GM19395 (cell line): ENCODE results near the gene MATK.
"Not testable (repeated sequence)": the region's sequence is repeated elsewhere in the genome, so short reads cannot be mapped to it uniquely, and the experiment has no call there.

Experiments
- ATAC-seq: cut with Tn5 transposase; IDR thresholded peaks from one replicate; pipeline ENCODE4 v1.9.1; 2021; ENCODE audit warnings: mild to moderate bottlenecking, moderate library complexity; ENCODE audit not compliant: unreplicated experiment

The MATK gene

DNA sequence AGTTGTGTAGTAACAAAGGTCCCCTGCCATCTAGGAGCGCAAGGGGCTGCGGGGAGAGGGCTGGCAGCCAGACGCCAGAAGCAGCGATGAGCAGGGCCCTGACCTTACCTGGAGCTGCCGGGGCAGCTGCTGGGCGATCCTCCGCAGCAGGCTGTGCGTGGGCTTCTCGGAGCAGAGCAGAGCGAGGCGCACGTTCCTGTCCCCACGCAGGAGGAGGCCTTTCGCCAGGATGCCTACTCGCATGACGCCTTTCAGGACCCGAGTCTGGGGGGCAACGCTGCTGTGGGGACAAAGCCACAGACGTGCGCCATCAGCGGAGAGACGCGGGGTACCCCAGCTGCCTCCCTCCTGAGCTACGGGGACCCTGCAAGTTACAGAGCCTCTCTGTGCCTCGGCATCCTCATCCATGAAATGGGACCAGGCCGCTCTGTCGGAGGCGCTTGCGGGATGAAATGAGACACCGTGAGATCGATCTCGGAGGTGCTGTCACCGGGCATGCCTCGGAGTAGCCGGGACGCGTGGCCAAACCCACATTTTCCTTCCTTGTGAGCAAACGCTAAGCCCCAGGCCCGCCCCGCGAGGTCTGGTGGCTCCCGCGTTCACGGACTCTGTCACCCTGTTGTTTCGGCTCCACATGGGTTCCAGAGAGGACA, 30.5 kb upstream of the MATK start:
- no peak for ATAC-seq

DNA sequence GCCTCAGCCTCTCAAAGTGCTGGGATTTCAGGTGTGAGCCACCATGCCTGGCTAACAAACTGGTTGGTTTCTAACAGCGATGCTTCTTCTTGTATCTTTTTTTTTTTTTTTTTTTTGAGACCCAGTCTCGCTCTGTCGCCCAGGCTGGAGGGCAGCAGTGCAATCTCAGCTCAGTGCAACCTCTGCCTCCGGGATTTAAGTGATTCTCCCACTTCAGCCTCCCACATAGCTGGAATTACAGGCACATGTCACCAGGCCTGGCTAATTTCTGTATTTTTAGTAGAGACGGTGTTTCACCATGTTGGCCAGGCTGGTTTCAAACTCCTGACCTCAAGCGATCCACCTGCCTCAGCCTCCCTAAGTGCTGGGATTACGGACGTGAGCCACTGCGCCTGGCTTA, 30.0 kb upstream of the MATK start:
- not testable (repeated sequence) for ATAC-seq

DNA sequence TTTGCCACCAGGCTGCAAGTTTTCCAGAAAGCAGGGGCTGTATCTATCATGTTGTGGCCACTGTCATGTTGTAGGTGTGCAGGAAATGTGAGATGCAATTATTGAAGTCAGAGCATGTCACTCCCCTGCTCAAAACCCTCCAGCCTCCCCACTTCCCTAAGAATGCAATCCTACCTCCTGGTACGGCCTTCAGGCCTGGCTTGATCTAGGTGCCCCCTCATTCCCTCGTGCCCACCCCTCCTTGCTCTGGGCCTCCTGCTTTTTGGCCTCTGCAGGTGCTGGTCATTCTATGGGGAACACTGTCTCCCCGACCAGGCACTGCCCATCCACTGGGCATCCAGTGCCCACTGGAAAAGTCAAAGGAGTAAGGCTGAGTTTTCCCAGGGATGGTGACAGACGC, 28.5 kb upstream of the MATK start:
- no peak for ATAC-seq

DNA sequence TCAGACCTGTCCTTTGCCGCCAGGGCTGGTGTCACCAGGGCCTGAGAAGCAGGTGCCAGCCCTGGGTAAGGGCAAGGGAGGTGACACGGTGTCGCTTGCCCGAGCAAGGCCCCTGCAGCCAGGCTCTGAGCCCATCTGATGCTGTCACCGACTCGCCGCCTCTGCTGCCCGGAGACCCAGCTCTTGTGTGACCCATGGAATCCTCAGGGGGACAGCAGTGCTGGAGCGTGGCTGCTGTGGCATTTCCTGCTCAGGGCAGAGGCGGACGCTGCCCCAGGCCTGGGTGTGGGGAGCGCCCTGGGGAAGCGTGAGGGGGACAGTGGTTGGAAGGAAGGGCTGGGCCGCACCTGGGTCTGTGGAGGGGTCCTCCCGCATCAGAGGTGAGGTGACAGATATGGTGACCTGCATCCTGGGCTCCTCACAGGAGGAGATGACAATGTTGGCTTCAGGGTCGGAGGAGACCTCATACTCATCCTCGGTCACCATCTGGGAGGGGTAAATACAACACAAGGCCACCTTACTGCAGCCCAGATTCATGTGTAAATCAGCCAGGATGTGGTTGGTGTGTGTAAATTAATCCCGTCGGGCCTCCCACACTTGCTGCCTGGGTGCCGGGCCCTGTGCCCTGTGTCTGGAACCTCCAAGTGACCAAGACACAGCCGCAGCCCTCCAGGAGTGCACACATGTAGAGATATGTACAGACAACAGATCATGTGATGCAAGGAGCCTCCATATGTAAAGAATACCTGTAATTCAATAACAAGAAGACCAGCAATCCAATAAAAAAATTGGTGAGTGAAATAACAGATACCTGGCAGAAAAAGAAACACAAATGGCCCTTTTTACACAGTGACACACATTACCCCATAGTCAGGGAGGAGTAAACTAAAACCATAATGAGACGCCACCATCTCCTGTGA, 27.6 kb upstream of the MATK start:
- no peak for ATAC-seq

DNA sequence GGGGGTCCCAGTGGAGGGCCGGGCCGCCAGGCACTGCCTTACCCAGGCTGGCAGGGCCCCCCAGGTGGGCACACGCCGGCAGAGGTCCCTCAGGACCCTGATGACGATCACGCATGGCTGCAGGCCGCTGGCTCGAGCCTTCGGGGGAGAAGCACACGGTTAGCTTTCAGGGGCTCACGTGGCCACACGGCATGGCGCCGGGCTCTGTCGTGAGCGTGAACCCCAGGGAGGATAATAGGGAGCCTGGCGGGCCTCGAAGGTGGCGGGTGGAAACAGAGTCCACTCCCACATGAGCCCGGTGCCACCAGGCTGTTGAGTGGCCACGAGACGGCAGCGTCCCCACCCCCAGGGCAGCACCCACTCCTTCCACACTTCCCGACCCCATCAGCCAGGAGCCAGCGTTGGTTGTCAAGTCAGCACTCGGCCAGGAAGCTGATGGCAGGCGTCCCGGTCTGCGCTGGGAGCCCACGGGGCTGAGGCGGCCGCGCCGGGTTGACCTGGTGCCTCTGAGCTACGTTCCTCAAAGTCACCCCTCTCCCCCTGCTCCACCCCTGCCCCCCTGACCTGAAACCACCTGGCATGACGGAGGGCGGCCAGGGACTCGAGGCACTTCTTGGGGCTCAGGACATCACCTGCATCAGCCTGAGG, 24.7 kb upstream of the MATK start:
- ATAC-seq = no peak

DNA sequence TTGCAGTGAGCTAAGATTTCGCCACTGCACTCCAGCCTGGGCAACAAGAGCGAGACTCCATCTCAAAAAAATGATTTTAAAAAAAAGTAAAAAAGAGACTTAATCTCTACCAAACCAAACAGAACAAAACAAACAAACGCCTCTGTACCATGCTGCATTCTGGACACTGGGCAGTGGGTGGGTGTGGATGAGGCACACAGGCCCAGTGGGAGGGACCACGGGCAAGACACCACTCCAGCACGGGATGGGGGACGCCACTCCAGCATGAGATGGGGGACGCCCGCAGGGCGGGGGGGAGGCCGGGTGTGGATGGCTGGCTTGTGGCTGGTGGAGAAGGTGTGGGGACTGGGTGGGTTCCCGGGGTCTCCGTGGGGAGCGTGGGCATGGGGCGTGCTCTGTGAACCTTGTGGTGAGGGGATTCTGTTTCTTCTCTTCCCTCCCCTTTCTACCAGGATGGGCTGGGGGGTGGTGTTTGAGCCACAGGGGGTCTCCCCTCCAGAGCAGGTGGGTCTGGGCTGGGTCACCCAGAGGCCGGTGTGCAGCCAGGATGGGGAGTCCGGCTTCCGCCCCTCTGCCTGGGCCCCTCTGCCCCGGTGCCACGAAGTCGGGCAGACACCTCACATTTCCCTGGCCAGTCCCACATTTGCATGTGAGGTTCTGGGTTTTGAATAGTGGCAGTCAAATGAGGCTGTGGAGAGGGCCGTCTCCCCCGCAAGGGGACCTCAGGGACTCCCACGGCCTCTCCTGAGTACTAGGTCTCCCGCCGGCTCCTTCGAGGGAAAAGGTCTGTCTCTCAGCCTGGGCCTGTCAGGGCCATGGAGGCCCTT, 23.9 kb upstream of the MATK start:
- no peak for ATAC-seq

DNA sequence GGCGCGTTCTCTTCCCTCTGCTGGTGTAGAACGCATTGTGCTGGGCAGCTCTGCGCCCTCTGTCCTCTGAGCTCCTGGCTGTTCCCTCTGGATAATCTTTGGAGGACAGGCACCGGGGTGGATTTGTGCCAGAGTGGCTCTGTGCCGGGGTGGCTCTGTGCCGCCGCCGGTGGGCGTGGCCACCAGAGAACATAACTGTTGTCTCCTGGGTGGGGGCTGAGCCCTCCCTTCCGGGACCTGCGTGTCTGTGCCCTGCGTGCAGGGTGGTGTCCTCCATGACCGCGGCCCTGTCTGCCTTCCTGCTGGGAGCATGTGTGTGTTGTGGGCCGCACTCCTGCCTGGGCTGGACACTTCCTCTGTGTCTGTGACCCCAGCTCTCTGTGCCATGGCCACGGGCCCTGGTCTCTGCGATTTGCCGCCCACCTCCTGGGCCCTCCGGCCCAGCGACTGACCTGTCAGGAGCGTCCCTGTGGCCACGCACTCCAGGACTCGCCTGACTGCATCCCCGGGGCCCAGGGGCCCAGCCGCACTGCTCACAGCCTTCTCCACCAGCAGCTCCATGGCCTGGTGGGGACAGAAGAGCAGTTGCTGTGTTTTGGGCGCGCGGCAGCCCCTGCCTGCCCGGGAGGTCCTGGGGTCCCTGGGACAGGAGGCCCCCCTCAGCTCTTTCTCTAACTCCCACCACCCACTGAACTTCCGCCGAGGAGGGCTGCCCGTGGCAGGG, 22.4 kb upstream of the MATK start:
- ATAC-seq = no peak

DNA sequence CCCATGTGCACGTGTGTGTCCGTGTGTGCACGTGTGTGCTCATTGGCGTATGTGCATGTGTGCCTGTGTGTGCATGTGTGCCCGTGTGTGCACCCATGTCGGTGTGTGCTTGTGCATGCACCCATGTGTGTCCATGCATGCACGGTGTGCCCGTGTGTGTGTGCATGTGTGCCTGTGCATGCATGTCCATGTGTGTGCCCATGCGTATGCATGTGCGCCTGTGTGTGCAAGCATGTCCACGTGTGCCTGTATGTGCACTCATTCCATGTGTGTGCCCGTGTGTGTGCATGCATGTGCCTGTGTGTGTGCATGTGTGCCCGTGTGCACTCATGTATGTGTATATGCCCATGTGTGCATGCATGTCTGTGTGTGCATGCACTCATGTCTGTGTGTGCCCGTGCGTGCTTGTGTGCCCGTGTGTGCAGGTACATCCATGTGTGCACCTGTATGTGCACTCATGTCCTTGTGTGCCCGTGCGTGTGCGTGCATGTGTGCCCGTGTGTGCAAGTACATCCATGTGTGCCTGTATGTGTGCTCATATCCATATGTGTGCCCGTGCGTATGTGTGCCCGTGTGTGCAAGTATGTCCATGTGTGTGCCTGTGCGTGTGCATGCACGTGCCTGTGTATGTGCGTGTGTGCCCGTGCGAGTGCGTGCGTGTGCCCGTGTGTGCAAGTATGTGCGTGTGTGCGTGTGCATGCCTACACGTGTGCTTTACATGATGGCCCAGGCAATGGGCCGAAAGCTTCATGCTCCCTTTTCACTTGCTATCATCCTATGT, 21.6 kb upstream of the MATK start:
- no peak for ATAC-seq

DNA sequence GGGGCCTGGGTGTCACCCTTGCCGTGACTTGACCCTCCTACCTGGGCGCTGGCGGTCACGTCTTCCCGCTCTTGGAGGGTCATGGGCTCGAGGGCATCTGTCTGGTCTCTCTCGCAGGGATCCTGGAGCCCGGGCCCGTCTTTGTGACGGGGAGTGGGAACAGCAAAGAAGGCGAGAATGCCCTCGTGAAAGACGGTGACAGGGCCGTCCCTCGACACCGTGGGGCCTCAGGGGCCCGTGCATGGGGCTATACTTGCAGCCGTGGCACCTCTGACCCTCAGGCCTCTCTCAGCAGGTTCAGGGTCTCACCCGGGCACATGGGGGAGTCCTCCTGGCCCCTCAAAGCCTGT, 20.9 kb upstream of the MATK start:
- no peak for ATAC-seq

DNA sequence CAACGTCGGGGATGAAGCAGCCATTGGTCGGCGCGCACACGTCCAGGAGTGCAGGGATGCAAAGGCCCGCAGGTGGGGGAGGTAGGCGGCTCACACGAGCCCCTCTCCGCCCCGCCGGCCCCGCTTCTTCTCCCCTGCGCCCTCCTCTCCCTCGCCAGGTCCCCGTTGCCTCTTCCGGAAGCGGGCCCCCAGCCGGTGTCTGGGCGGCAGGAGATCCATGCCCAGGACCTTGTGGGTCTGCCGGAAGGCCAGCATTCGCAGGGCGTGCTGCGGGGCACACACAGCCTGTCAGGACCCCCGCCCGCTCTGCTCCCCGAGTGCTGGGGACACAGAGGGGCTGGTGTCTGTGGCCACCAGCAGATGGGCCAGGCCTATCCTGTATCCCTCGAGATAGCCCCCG, 19.7 kb upstream of the MATK start:
- ATAC-seq = no peak

DNA sequence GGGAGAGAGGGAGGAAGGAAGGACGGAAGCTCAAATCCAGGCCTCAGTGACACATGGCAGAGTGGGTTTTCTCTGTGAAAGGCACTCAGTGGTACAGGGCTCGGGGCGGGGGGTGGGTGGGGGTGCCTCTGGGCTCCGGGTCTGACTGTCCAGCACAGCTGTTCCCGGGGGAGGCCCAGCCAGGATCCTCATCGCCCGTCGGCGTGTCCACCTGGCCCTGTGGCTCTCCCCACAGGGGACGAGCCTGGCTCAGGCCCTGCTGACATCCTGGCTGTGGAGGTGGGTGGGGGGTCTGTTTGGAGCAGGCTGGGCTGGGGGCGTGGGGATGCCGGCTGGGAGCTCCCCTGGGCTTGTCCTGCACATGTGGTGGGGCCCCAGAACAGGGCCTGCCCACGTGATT, 18.2 kb upstream of the MATK start:
- ATAC-seq = no peak

DNA sequence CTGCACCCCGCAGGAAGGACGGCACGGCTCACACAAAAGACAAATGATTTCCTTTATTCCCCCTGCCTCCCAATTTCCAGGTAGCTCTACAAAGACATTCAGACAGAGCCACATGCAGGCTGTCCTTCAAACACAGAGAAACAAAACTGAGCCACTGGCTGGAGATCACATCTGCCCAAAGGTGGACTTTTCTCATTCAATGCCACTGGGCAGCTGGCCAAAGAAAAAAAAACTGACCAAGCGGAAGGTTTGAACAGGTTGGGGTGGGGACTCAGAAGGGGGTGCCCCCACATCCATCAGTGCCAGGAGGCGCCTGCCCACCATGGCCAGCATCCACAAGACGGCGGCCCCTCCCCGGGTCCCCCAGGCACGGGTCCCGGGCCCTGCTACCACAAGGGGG, 17.8 kb upstream of the MATK start:
- ATAC-seq = no peak

DNA sequence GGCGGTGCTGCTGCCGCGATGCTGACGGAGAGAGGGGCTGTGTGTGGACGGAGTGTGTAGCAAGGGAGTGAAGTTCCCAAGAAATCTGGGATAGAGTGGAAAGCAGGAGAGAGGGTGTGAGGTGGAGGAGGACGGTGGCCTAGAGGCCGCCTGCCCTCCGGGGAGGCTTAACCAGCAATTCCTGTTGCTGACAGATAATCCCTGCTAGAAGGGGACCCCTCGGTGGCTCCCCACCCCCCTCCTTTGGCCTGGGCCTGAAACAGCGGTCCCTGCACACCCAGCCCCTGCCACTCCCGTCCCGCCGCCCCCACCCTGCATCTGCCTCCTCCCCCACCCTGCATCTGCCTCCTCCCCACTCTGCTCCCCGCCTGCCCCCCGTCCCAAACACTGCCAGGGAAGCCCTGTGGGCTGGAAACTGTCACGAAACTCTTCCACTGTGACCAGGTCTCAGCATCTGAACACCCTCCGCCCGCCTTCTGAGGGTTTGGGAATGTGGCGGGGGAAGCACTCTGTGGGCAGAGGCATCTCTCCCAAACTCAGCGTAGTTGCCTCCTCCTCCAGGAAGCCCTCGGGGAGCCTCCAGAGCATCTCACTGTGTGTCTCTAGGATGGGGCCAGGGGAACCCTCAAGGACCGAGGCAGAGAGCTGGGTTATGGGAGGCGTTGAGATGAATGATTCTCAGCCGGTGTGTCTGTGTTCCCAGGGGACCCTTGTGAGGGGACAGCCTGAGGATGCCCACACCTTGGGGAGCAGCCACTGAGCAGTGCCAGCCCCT, 17.1 kb upstream of the MATK start:
- ATAC-seq = no peak

DNA sequence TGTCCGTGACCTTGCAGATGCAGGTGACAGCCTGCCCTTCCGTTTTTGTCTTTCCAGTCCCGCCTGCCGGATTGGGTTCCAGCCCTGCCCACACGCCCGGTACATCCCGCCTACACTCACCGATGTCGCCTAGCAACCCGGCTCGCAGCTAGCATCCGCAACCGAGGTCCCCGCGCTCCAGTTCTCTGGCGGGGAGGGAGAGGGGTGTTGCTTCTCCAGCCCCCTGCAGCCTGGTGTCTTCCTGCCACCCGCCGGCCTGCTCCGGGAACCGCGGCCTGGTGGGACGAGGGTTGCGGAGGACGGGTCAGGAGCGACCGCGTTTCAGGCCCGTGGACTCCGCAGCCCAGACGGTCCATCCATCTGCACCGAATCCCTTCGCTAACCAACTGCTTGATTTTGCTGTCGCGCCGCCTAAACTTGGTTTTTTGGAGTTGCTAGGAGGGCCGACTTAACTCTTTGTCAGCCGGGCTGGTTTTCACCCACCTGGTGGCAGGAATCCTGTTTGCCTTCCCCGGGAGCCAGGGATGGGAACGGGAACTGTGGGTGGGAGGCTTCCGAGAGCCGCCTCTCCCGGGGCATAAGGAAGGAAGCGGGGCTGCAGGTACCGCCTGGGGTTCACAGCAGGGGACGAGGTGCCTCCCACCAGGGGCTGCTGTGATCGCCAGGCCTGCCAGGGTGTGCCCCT, 15.4 kb upstream of the MATK start:
- no peak for ATAC-seq

DNA sequence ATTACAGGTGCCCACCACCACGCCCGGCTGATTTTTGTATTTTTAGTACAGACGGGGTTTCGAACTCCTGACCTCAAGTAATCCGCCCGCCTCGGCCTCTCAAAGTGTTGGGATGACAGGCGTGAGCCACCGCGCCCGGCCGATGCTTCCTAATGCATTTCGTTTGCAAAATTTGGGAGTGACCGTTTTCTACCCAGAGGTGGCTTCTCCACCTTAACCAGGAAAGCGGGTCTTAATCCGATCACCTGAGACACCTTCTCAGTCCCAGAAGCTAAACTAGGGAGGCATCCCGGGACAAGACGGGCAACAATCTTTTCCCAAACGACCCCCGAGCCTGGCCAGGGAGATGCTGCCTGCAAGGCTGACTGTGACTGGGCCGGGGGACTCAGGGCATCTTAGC, 14.8 kb upstream of the MATK start:
- ATAC-seq = no peak

DNA sequence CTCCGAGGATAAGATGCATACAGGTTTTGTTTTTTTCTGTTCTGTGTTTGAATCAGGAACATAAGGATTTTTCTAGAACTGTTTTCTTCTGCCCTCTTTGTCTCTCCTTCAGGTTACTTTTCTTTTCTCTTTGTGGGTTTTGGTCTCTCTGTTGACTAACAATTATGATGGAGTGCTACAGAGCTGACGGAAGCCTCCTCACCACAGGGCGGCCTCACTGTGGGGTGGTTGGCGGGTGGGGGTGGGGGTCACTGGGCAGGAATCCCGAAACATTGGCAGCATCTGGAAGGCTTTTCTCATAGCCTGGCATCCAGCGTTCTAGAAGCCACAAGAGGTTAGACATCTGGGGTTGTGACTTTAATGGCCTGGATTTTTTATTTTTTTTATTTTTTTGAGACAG, 12.0 kb upstream of the MATK start:
- no peak for ATAC-seq

DNA sequence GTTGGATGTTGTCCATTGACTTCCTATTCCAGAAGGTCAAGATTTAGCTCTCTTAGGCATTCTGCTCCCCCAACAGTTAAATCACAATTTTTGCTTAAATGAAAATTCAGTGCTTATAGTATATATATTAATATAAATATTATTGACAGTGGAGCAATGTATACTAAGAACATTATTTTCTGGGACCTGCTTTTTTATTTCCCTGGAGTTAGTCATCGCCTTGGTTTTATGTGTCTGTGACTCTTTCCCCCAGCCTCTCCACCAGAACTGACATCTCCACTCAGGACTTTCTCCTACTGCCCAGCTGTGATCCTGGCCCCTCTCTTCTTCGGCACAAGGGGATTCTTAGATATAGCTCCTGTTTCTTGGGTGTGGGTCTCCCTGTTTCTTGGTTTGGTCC, 10.2 kb upstream of the MATK start:
- ATAC-seq = no peak

DNA sequence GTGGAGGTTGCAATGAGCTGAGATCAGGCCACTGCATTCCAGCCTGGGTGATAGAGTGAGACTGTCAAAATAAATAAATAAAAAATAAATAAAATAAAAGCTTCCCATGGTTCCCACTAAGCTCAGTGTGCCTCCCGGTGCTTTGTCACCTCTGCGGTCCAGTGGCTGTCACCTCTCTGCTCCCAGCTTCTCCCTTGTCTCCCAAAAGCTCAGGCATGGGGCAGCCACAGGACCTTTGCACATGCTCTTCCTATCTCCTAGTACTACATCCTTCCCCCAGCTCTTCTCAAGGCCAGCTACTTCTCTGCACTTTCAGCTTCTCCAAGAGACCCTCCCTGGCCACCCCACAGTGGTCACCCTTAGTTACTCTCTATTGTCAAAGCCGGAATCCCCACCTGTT, 7.6 kb upstream of the MATK start:
- no peak for ATAC-seq

DNA sequence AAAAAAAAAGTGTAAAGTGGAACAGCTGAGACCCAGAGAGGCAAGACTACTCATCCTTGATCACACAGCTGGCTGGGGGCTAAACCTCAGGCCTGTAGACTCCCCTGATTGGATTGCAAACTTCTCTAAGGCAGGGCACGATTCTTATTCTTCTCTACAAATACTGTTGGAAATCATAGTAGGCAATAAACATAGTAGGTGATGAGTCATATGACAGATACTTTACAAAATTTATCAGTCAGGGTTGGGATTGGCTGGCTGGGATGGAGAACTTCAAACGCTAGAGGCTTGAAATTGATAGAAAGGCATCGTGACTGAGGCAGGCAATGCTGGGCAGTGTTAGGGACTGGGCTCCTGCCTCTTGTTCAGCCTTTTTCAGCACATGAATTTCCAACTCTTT, 5.9 kb upstream of the MATK start:
- ATAC-seq = no peak
